Measurements from ENCODE around the gene ATG4B. TPM values are rescaled to one million over a fixed set of nuclear protein-coding genes. Genes with fewer than 3 reads are reported as not detected.

Gene ATG4B
- total and polyA plus RNA-seq, 9 of the 15 experiments (the other 6 are each of a cell fraction or from before 2014, with no cell fraction given) = 5.9 to 58.8 (median 35.6) TPM

DNA sequence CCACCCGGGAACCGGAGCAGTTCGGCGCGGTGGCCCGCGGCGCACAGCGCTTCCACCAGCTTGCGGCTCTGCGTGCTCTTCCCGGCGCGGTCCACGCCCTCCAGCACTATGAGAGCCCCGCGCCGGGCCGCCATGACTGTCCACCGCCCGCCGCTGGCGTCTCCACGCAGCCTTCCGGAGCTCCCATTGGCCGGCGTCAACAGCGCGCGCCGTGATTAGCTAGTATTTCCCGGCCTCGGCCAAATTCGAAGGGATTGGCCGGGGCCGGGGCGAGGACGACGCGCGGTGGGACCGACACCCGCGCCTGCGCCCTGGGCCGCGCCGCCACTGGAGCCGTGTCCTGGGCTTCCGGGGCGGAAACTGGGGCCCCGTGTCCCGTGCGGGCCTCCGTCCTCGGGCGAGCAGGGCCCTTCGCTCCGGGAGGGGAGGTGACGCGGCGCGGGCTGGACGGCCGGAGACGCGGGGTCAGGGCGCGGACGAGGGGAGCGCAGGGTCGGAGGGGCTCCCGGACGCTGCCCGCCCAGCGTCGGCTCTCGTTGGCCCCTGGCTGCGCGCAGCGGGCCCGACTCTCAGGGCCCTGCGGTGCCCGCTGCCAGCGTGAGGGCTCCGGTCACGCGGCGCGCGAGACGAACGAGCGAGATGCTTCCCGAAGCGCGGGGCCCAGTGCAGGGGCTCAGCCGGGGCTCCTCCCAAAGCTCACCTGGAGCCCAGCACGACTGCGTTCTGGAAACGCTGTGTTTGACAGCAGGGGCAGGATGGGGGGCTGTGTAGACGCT is 49.3 kb downstream of the ATG4B start, which contains the start of gene DTYMK (continued):
- TF ChIP-seq, protein P1, sequence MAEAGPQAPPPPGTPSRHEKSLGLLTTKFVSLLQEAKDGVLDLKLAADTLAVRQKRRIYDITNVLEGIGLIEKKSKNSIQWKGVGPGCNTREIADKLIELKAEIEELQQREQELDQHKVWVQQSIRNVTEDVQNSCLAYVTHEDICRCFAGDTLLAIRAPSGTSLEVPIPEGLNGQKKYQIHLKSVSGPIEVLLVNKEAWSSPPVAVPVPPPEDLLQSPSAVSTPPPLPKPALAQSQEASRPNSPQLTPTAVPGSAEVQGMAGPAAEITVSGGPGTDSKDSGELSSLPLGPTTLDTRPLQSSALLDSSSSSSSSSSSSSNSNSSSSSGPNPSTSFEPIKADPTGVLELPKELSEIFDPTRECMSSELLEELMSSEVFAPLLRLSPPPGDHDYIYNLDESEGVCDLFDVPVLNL (CRISPR knock-in tag; IDR thresholded peaks at IDR 0.05; ENCODE audit: low read depth) = peak; percentile 93
- TF ChIP-seq, protein P2, sequence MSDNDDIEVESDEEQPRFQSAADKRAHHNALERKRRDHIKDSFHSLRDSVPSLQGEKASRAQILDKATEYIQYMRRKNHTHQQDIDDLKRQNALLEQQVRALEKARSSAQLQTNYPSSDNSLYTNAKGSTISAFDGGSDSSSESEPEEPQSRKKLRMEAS (CRISPR knock-in tag; IDR thresholded peaks at IDR 0.05) = peak; percentile 69
- TF ChIP-seq ETV5 (CRISPR knock-in tag; IDR thresholded peaks at IDR 0.05; ENCODE audit: low read depth) (0 out of 2 replicates have a peak, but pooled peaks have one; percentile 79), CEBPB (tag; IDR thresholded peaks at IDR 0.05) (no peak), HNRNPL (IDR thresholded peaks at IDR 0.05; ENCODE audit: low read depth, low read length) (peak; percentile 72; the same call in 1 of the 2 replicates), GABPB1 (CRISPR knock-in tag; IDR thresholded peaks at IDR 0.05) (peak; percentile 83), ZNF445 (CRISPR knock-in tag; IDR thresholded peaks at IDR 0.05; ENCODE audit: low read depth) (no peak), CREB1 (IDR thresholded peaks at IDR 0.05) (peak; percentile 95), CREB1 (CRISPR knock-in tag; IDR thresholded peaks at IDR 0.05) (peak; percentile 95), ZNF3 (CRISPR knock-in tag; IDR thresholded peaks at IDR 0.05) (no peak), SIN3A (IDR thresholded peaks at IDR 0.05; ENCODE audit: borderline replicate concordance in 2 of 2, control insufficient read depth in 1 of 2, low read depth in 2 of 2, low read length in 2 of 2) (peak in 1 of 2 experiments; percentile 7; a peak in 2 of 4 replicates), CHD2 (IDR thresholded peaks at IDR 0.05; ENCODE audit: low read depth, low read length) (peak; percentile 49; the same call in 1 of the 2 replicates), POLR2H (tag; IDR thresholded peaks at IDR 0.05; ENCODE audit: low read depth) (peak; percentile 65; the same call in 1 of the 2 replicates), NRF1 (conservative IDR thresholded peaks at IDR 0.05 in 1 of 2, IDR thresholded peaks at IDR 0.05 in 1 of 2) (peak; percentile 96 to 97), XRCC3 (IDR thresholded peaks at IDR 0.05) (no peak), PHF20 (IDR thresholded peaks at IDR 0.05; ENCODE audit: partially characterized antibody) (peak; percentile 62), RBM15 (IDR thresholded peaks at IDR 0.05; ENCODE audit: insufficient read depth, low read length) (no peak)
- TF ChIP-seq, protein P3, sequence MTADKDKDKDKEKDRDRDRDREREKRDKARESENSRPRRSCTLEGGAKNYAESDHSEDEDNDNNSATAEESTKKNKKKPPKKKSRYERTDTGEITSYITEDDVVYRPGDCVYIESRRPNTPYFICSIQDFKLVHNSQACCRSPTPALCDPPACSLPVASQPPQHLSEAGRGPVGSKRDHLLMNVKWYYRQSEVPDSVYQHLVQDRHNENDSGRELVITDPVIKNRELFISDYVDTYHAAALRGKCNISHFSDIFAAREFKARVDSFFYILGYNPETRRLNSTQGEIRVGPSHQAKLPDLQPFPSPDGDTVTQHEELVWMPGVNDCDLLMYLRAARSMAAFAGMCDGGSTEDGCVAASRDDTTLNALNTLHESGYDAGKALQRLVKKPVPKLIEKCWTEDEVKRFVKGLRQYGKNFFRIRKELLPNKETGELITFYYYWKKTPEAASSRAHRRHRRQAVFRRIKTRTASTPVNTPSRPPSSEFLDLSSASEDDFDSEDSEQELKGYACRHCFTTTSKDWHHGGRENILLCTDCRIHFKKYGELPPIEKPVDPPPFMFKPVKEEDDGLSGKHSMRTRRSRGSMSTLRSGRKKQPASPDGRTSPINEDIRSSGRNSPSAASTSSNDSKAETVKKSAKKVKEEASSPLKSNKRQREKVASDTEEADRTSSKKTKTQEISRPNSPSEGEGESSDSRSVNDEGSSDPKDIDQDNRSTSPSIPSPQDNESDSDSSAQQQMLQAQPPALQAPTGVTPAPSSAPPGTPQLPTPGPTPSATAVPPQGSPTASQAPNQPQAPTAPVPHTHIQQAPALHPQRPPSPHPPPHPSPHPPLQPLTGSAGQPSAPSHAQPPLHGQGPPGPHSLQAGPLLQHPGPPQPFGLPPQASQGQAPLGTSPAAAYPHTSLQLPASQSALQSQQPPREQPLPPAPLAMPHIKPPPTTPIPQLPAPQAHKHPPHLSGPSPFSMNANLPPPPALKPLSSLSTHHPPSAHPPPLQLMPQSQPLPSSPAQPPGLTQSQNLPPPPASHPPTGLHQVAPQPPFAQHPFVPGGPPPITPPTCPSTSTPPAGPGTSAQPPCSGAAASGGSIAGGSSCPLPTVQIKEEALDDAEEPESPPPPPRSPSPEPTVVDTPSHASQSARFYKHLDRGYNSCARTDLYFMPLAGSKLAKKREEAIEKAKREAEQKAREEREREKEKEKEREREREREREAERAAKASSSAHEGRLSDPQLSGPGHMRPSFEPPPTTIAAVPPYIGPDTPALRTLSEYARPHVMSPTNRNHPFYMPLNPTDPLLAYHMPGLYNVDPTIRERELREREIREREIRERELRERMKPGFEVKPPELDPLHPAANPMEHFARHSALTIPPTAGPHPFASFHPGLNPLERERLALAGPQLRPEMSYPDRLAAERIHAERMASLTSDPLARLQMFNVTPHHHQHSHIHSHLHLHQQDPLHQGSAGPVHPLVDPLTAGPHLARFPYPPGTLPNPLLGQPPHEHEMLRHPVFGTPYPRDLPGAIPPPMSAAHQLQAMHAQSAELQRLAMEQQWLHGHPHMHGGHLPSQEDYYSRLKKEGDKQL (CRISPR knock-in tag; IDR thresholded peaks at IDR 0.05; ENCODE audit: borderline replicate concordance) = 0 out of 2 replicates have a peak, but pooled peaks have one; percentile 47
- TF ChIP-seq, protein P4, sequence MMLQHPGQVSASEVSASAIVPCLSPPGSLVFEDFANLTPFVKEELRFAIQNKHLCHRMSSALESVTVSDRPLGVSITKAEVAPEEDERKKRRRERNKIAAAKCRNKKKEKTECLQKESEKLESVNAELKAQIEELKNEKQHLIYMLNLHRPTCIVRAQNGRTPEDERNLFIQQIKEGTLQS (IDR thresholded peaks at IDR 0.05) = no peak
- TF ChIP-seq, protein P4 (CRISPR knock-in tag; conservative IDR thresholded peaks at IDR 0.05) = 0 out of 2 replicates have a peak, but pooled peaks have one; percentile 22
